ENCODE results near the gene RND1.

GRCh38 chr12:48859607-48860006 lies 6.1 kb downstream of the RND1 start:
- TF ChIP-seq POLR2A (IDR thresholded peaks at IDR 0.05; ENCODE audit: low read depth, low read length) (no peak), TAF1 (IDR thresholded peaks at IDR 0.05; ENCODE audit: low read depth, low read length) (no peak), POU2F2 (IDR thresholded peaks at IDR 0.05; ENCODE audit: low read depth, low read length) (no peak), POLR2AphosphoS5 (IDR thresholded peaks at IDR 0.05; ENCODE audit: low read depth, low read length) (no peak)

Measured in GM12891 (cell line).